Esophagus squamous epithelium (tissue), 5 donors: ENCODE measurements around the gene TEX29. TPM values are rescaled to one million over a fixed set of nuclear protein-coding genes. Genes with fewer than 3 reads are reported as not detected.

Experiments
- DNase-seq: peaks from one replicate; lab custom pipeline; 2025; lab: John Stamatoyannopoulos, UW
- H3K27ac ChIP-seq, 4 donors: fragments of 200-600 bp; sonication (generic); one replicate each; pipeline ENCODE4 v1.5.1; 2016 to 2019; ENCODE audit warnings: mild to moderate bottlenecking in 1 of 4
- H3K27me3 ChIP-seq, 4 donors: fragments of 200-600 bp; sonication (generic); 1 replicate in 3 of 4; 2 replicates in 1 of 4; pipeline versions ENCODE4 v1.5.1 to v1.6.0; 2017 to 2021; ENCODE audit warnings: antibody characterized with exemption in 1 of 4
- H3K36me3 ChIP-seq, 3 donors: fragments of 200-600 bp; sonication (generic); one replicate each; pipeline ENCODE4 v1.5.1; 2016 to 2019
- H3K4me1 ChIP-seq, 3 donors: fragments of 200-600 bp; sonication (generic); one replicate each; pipeline ENCODE4 v1.5.1; 2017 to 2019
- H3K4me3 ChIP-seq, 4 donors: fragments of 200-600 bp; sonication (generic); 1 replicate in 3 of 4; 2 replicates in 1 of 4; pipeline ENCODE4 v1.5.1; 2016 to 2019; ENCODE audit warnings: mild to moderate bottlenecking in 2 of 4, moderate library complexity in 1 of 4
- H3K9me3 ChIP-seq, 3 donors: fragments of 200-600 bp; sonication (generic); one replicate each; pipeline ENCODE4 v1.5.1; 2016 to 2019
- POLR2A ChIP-seq, 4 donors: fragments of 450-650 bp; IDR thresholded peaks; one replicate each; pipeline ENCODE4 v1.6.1; 2017; ENCODE audit warnings: antibody characterized with exemption in 4 of 4, mild to moderate bottlenecking in 4 of 4, moderate library complexity in 3 of 4
- whole genome bisulfite sequencing, 2 donors: methylation state at CpG; one replicate each; pipeline ENCODE4 v1.1.5; 2018; 5-methylcytosine and 5-hydroxymethylcytosine counted together
- intact Hi-C: fragments of 100-400 bp; cut with DNase I; formaldehyde crosslinking; loops from one replicate; pipeline ENCODE4 v1.15.0; 2022
- total RNA-seq, 4 donors: library from RNA; depleted of rRNA; stranded (reverse); fragments of >200 nt; gene quantifications; one replicate each; pipeline ENCODE4 v1.1.0, GENCODE V29; 2016
- TF ChIP-seq, protein P1 (sequence below), 6 experiments: fragments of 450-650 bp in 4 of 6; fragments of 200-600 bp in 2 of 6; sonication (generic) in 2 of 6; IDR thresholded peaks; one replicate each; pipeline ENCODE4 v1.5.1; 2016 to 2019; ENCODE audit warnings: antibody characterized with exemption in 6 of 6, mild to moderate bottlenecking in 4 of 6, moderate library complexity in 4 of 6
- donor health status: DM: yes; HTN: yes; CAD: no.

Gene TEX29
- total RNA-seq, 4 donors from 2014 or later = not detected

- H3K27ac ChIP-seq = no peak overlapping the region
- intact Hi-C loops = no loop called here
- TF ChIP-seq POLR2A (IDR thresholded peaks at IDR 0.05) = no peak
- TF ChIP-seq, protein P1, sequence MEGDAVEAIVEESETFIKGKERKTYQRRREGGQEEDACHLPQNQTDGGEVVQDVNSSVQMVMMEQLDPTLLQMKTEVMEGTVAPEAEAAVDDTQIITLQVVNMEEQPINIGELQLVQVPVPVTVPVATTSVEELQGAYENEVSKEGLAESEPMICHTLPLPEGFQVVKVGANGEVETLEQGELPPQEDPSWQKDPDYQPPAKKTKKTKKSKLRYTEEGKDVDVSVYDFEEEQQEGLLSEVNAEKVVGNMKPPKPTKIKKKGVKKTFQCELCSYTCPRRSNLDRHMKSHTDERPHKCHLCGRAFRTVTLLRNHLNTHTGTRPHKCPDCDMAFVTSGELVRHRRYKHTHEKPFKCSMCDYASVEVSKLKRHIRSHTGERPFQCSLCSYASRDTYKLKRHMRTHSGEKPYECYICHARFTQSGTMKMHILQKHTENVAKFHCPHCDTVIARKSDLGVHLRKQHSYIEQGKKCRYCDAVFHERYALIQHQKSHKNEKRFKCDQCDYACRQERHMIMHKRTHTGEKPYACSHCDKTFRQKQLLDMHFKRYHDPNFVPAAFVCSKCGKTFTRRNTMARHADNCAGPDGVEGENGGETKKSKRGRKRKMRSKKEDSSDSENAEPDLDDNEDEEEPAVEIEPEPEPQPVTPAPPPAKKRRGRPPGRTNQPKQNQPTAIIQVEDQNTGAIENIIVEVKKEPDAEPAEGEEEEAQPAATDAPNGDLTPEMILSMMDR (IDR thresholded peaks at IDR 0.05) = no peak
- no peak for DNase-seq
- no peaks in the 10 kb centered on the region for H3K4me1 ChIP-seq
- no peaks in the 10 kb centered on the region for H3K9me3 ChIP-seq
- H3K27me3 ChIP-seq = no peaks in the 10 kb centered on the region
- 66 to 72% methylated on average over 5 to 6 of the region's 16 CpGs for WGBS, 2 donors
- H3K36me3 ChIP-seq = no peaks in the 10 kb centered on the region
- no peak overlapping the region for H3K4me3 ChIP-seq
Measured at GRCh38 chr13:111326981-111327642, 6.7 kb downstream of the TEX29 start.

DNA sequence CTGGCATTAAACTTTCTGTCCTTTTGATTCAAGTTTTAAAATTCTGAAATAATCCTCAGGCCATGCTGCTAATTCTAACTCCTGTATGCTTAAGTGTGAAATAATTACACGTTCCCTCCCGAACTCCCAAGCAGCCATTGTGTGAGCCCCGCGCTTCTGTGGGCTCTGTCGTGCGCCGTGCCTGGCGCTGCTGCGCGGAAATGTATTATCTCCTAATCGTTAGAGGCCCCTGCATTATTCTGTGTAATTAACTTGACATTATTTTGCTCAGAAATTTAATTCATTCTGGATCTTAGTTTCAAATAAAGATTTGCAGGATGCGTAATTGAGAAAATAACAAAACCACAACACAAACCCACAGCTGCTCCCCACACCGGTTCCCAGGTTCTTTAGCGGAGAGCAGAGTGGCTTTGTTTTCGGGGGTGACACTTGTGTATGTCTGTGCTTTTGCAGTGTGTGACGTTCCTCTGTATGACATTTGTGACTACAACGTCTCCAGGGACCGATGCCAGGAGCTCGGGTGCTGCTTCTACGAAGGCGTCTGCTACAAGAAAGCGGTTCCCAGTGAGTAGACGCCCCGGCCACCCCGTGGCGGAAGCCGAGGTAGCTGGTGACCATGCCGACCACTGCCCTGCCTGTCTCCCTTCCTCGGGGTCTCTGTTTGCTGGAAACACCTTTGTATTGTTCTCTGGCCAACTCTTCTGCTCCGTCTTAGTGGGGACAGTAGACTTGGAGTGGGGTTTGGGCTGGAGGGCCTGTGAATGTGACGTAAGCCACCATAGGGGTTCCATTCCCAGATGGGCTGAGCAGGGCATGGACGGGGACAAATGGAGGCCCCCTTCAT is 7.5 kb downstream of the TEX29 start:
- Histone ChIP-seq H3K27ac (no peak overlapping the region), H3K4me1 (no peaks in the 10 kb centered on the region), H3K4me3 (no peak overlapping the region), H3K27me3 (no peaks in the 10 kb centered on the region), H3K9me3 (no peaks in the 10 kb centered on the region), H3K36me3 (no peaks in the 10 kb centered on the region)
- TF ChIP-seq, protein P1 (IDR thresholded peaks at IDR 0.05) = no peak
- TF ChIP-seq POLR2A (IDR thresholded peaks at IDR 0.05) = no peak
- intact Hi-C loops = no loop called here
- no peak for DNase-seq
- WGBS, 2 donors = 86 to 91% methylated on average over 30 to 31 of the region's 32 CpGs

GRCh38 chr13:111328574-111329410 is 8.3 kb downstream of the TEX29 start:
- Histone ChIP-seq H3K27me3 (no peaks in the 10 kb centered on the region), H3K27ac (no peak overlapping the region), H3K4me3 (no peak overlapping the region), H3K36me3 (no peaks in the 10 kb centered on the region), H3K4me1 (no peaks in the 10 kb centered on the region), H3K9me3 (no peaks in the 10 kb centered on the region)
- no peak for DNase-seq
- WGBS, 2 donors = 86 to 92% methylated on average over 20 to 29 of the region's 30 CpGs
- TF ChIP-seq, protein P1 (IDR thresholded peaks at IDR 0.05) = no peak
- TF ChIP-seq POLR2A (IDR thresholded peaks at IDR 0.05) = no peak
- intact Hi-C loops = no loop called here

DNA sequence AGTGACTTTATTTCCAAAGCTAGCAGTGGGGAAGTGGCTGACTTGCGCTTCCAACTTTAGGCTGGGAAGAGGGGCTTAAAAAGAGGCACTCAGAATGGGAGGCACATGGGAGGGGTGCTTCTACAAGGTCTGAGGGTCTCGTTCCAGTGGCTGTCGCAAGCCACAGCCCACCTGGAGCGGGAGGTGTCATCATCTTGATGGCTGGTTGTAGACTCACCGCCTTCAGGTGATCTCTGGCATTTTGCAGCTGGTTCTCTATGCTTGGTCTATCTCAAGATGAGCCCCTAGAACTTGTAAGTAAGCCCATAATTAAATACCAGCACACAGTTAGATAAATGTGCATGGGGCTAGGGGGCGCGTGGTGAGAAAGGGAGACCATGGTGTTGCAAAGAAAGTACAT is 9.2 kb downstream of the TEX29 start:
- no peak overlapping the region for H3K4me3 ChIP-seq
- WGBS, 2 donors = 85 to 87% methylated on average over 7 of the region's 7 CpGs
- intact Hi-C loops = no loop called here
- no peaks in the 10 kb centered on the region for H3K9me3 ChIP-seq
- H3K4me1 ChIP-seq = no peaks in the 10 kb centered on the region
- no peaks in the 10 kb centered on the region for H3K27me3 ChIP-seq
- no peaks in the 10 kb centered on the region for H3K36me3 ChIP-seq
- H3K27ac ChIP-seq = no peak overlapping the region
- no peak for TF ChIP-seq POLR2A (IDR thresholded peaks at IDR 0.05)
- TF ChIP-seq, protein P1 (IDR thresholded peaks at IDR 0.05) = no peak
- DNase-seq = no peak
